T-helper 1 cell treated with Interleukin-12 subunit alpha and Interleukin-12 subunit beta and Interleukin-4 antibody, amounts not matched to agents 30 μg/mL and 1 μg/mL, for 36 hours (primary cell): ENCODE results near the gene MALT1.
"Not testable (repeated sequence)": the region's sequence is repeated elsewhere in the genome, so short reads cannot be mapped to it uniquely, and the experiment has no call there.

Source experiments
- H3K27ac Mint-ChIP-seq: one replicate; pipeline ENCODE4 v1.8.0; 2021; ENCODE audit warnings: mild to moderate bottlenecking, mixed read lengths
- H3K27me3 Mint-ChIP-seq: one replicate; pipeline ENCODE4 v1.8.0; 2021; ENCODE audit warnings: low read depth, mixed read lengths
- H3K36me3 Mint-ChIP-seq: one replicate; pipeline ENCODE4 v1.8.0; 2021; ENCODE audit warnings: low read depth, mixed read lengths
- H3K4me1 Mint-ChIP-seq: one replicate; pipeline ENCODE4 v1.8.0; 2021; ENCODE audit warnings: low read depth, mixed read lengths
- H3K4me3 Mint-ChIP-seq: one replicate; pipeline ENCODE4 v1.8.0; 2021; ENCODE audit warnings: mild to moderate bottlenecking, moderate library complexity, mixed read lengths
- H3K9me3 Mint-ChIP-seq: one replicate; pipeline ENCODE4 v1.8.0; 2021; ENCODE audit warnings: mixed read lengths

Gene MALT1

GRCh38 chr18:58756596-58757240 is 85.5 kb downstream of the MALT1 start:
- Mint-ChIP-seq H3K27ac (no peak overlapping the region), H3K9me3 (no peaks in the 10 kb centered on the region), H3K27me3 (peaks cover 4% of the 10 kb centered on the region), H3K36me3 (peaks cover 11% of the 10 kb centered on the region), H3K4me3 (no peak overlapping the region), H3K4me1 (peaks cover 22% of the 10 kb centered on the region)

DNA sequence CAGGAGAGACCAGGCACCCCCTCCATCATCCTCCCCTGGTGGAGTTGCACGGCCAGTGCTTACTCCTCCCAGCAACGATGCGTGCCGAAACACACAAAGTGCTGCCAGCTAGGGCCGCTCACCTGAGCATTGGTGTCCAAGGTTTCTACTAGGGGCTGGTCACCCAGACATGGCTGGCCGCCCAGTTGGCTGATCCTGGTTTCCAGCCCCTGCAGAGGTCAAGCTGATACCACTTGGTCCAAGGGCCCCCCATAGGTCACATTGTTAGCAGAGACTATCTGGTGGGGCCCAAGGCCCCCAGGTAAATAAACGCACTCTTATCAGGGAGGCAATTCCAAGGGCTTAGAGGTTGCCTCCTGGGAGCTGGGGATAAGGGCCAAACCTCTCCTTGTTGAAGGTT is 86.1 kb downstream of the MALT1 start:
- not testable (repeated sequence) for H3K36me3 Mint-ChIP-seq, H3K27me3 Mint-ChIP-seq, H3K4me3 Mint-ChIP-seq, H3K9me3 Mint-ChIP-seq, H3K27ac Mint-ChIP-seq
- peaks cover 23% of the 10 kb centered on the region for H3K4me1 Mint-ChIP-seq

GRCh38 chr18:58758046-58758445 is 86.8 kb downstream of the MALT1 start:
- Mint-ChIP-seq H3K27ac (no peak overlapping the region), H3K4me3 (no peak overlapping the region), H3K9me3 (no peaks in the 10 kb centered on the region), H3K27me3 (peaks cover 6% of the 10 kb centered on the region), H3K36me3 (peaks cover 5% of the 10 kb centered on the region), H3K4me1 (peaks cover 23% of the 10 kb centered on the region)

DNA sequence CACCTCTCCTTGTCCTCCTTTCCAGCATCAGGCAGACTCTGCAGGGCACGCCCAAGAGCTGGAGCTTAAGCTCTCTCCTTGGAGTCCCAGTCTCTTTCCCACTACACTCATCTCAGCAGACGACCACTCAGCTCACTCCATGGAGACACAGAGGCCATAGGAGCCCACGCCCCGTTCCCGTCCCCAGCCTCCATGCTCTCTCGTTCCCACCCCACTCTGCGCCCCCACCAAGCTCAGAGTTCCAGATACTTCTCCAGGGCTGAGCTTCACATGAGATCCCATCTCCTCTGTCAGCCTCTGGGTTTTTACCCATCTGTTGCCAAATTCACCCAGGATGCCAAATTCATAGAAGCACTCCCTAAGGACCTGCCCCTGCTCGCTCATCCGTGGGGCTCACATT is 87.3 kb downstream of the MALT1 start:
- peaks cover 24% of the 10 kb centered on the region for H3K4me1 Mint-ChIP-seq
- H3K4me3 Mint-ChIP-seq = no peak overlapping the region
- H3K36me3 Mint-ChIP-seq = peaks cover 5% of the 10 kb centered on the region
- H3K9me3 Mint-ChIP-seq = no peaks in the 10 kb centered on the region
- no peak overlapping the region for H3K27ac Mint-ChIP-seq
- H3K27me3 Mint-ChIP-seq = peaks cover 10% of the 10 kb centered on the region

- Mint-ChIP-seq H3K4me1 (peaks cover 14% of the 10 kb centered on the region), H3K27ac (no peak overlapping the region), H3K27me3 (peaks cover 33% of the 10 kb centered on the region), H3K9me3 (no peaks in the 10 kb centered on the region), H3K36me3 (no peaks in the 10 kb centered on the region), H3K4me3 (no peak overlapping the region)
Measured at GRCh38 chr18:58761241-58761969, 90.1 kb downstream of the MALT1 start.

DNA sequence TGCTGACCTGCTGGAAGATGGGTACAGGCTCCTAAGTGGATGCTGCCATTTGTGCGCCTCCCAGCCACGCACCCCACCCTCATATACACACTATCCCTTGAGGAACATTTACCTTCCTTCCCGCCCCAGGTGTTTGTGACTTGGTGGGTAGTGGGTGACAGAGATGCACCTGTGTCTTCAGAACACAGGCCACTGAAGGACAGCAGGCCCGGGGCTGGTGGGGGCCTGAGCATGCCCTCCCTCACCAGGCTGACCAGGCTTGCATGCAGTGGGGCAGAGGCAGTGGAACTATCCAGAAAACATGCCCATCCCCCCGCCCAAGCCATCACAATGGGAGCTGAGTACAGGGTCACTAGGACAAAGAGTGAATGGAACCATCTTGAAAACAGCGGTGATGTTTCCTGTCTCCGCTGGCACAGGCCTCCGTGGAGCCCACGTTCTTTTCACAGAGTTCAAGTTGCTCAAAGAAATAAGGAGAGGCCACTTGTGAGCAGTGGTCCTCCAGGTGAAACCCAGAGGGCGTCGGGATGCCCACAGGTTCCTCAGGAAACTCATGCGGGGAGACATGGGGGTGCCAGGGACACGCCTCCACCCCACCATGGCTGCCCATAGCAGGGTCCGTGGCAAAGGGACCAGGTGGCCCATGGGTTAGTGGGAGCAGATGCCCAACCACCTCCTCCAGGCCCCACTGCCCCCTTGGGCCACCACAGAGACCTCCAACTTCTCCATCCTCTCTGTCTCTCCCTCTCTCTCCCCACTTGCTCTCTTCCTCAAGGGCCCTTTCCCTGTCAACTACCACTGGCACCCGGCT is 90.9 kb downstream of the MALT1 start:
- no peak overlapping the region for H3K4me3 Mint-ChIP-seq
- no peaks in the 10 kb centered on the region for H3K36me3 Mint-ChIP-seq
- H3K27me3 Mint-ChIP-seq = peaks cover 40% of the 10 kb centered on the region
- no peak overlapping the region for H3K27ac Mint-ChIP-seq
- H3K9me3 Mint-ChIP-seq = no peaks in the 10 kb centered on the region
- peaks cover 14% of the 10 kb centered on the region for H3K4me1 Mint-ChIP-seq

GRCh38 chr18:58762781-58763171 is 91.5 kb downstream of the MALT1 start:
- H3K36me3 Mint-ChIP-seq = no peaks in the 10 kb centered on the region
- H3K27me3 Mint-ChIP-seq = peaks cover 44% of the 10 kb centered on the region
- peaks cover 15% of the 10 kb centered on the region for H3K4me1 Mint-ChIP-seq
- H3K9me3 Mint-ChIP-seq = no peaks in the 10 kb centered on the region
- no peak overlapping the region for H3K4me3 Mint-ChIP-seq
- no peak overlapping the region for H3K27ac Mint-ChIP-seq

- Mint-ChIP-seq H3K27me3 (peaks cover 52% of the 10 kb centered on the region), H3K36me3 (no peaks in the 10 kb centered on the region), H3K4me1 (peaks cover 18% of the 10 kb centered on the region), H3K4me3 (no peak overlapping the region), H3K27ac (no peak overlapping the region), H3K9me3 (no peaks in the 10 kb centered on the region)
Measured at GRCh38 chr18:58766164-58766563, 94.9 kb downstream of the MALT1 start.

DNA sequence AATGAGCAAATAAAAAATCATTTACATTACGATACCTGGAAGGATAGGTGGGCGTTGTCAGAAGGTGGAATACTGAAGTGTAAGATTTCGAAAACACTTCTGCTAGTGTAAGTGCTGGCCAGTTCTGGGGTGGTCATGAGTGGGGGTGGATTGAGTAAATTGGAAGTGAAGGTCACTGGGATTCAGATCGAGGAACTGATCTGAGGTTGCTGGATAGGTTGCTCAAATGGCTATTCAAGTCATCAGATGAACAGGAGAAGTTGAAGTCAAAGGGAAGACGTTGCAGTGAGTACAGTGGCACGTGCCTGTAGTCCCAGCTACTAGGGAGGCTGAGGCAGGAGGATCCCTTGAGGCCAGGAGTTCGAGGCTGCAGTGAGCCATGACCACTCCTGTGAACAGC is 95.7 kb downstream of the MALT1 start:
- H3K9me3 Mint-ChIP-seq = no peaks in the 10 kb centered on the region
- H3K4me1 Mint-ChIP-seq = peaks cover 12% of the 10 kb centered on the region
- H3K36me3 Mint-ChIP-seq = no peaks in the 10 kb centered on the region
- peaks cover 58% of the 10 kb centered on the region for H3K27me3 Mint-ChIP-seq
- no peak overlapping the region for H3K27ac Mint-ChIP-seq
- H3K4me3 Mint-ChIP-seq = no peak overlapping the region

GRCh38 chr18:58768293-58768974 is 97.2 kb downstream of the MALT1 start:
- Mint-ChIP-seq H3K27me3 (peaks cover 59% of the 10 kb centered on the region), H3K4me3 (no peak overlapping the region), H3K4me1 (peaks cover 11% of the 10 kb centered on the region), H3K27ac (no peak overlapping the region), H3K36me3 (no peaks in the 10 kb centered on the region), H3K9me3 (no peaks in the 10 kb centered on the region)

DNA sequence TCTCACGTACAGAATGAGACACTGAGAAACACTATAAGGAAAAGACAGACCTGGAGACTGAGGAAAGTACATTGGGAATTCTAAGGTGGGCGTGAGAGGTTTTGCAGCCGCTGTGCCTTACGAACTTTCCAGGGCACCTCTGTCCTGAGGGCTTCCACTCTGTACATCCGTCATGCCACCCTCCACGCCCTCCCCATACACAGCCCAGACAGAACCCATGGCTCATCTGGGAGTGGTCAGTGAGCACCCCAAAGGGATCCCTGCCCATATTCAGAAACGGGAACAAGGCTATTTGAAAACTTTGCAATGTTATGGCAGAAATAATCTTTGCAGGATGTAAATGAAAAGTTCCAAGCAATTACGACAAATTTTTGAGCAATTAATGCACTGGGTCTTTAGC is 98.1 kb downstream of the MALT1 start:
- Mint-ChIP-seq H3K27ac (no peak overlapping the region), H3K4me3 (no peak overlapping the region), H3K27me3 (peaks cover 56% of the 10 kb centered on the region), H3K4me1 (peaks cover 8% of the 10 kb centered on the region), H3K9me3 (no peaks in the 10 kb centered on the region), H3K36me3 (no peaks in the 10 kb centered on the region)

DNA sequence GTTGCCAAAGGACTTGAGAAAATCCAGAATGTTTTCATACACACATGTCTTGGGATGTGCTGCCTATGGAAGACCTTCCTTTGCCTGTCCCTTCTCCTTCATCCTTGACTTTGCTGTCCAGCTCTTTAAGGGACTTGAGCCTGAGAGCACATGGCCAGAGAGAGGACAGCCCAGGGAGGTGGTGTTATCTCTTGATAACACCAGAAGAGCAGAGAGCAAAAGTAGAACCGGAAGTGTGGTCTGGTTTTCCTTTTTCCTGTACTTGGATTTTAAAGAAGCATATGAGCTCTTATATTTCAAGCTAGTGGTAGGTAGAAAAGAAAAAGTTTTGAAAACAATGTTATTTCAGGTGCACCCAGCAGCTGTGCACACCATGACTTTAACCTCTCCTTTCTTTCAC is 99.3 kb downstream of the MALT1 start:
- H3K9me3 Mint-ChIP-seq = no peaks in the 10 kb centered on the region
- no peaks in the 10 kb centered on the region for H3K36me3 Mint-ChIP-seq
- peaks cover 44% of the 10 kb centered on the region for H3K27me3 Mint-ChIP-seq
- no peak overlapping the region for H3K27ac Mint-ChIP-seq
- peaks cover 8% of the 10 kb centered on the region for H3K4me1 Mint-ChIP-seq
- H3K4me3 Mint-ChIP-seq = no peak overlapping the region

- Mint-ChIP-seq H3K4me1 (peaks cover 8% of the 10 kb centered on the region), H3K4me3 (no peak overlapping the region), H3K9me3 (no peaks in the 10 kb centered on the region), H3K27ac (no peak overlapping the region), H3K27me3 (peaks cover 32% of the 10 kb centered on the region), H3K36me3 (no peaks in the 10 kb centered on the region)
Measured at GRCh38 chr18:58772161-58772560, 100.9 kb downstream of the MALT1 start.

DNA sequence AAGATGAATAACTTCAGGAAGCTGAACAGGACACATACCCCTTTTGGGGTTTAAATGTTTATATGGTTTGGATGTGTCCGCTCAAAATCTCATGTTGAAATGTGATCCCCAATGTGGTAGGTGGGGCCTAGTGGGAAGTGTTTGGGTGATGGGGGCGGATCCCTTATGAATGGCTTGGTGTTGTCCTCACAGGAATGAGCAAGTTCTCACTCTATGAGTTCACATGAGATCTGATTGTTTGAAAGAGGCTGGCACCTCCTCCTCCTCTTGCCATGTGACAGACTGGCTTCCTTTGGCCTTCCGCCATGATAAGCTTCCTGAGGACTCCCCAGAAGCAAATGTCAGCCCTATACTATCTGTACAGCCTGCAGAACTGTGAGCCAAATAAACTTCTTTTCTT is 104.8 kb downstream of the MALT1 start:
- Mint-ChIP-seq H3K27ac (no peak overlapping the region), H3K9me3 (no peaks in the 10 kb centered on the region)

More for the DNA sequence above, 104.8 kb downstream of the MALT1 start:
- Mint-ChIP-seq H3K4me3 (no peak overlapping the region), H3K27me3 (peaks cover 20% of the 10 kb centered on the region), H3K36me3 (no peaks in the 10 kb centered on the region), H3K4me1 (no peaks in the 10 kb centered on the region)
